Daoy (cell line): ENCODE measurements around the gene CLK4. TPM values are rescaled to one million over a fixed set of nuclear protein-coding genes. Genes with fewer than 3 reads are reported as not detected.
A peak's percentile ranks its signal among the peaks of the same experiment; 100 is the strongest.

Experiments
- DNase-seq: peaks from one replicate; pipeline ENCODE4 v3.0.0-alpha.2; 2015; ENCODE audit warnings: low read depth
- total RNA-seq: library from RNA; depleted of rRNA; stranded (reverse); fragments of >200 nt; shearing (Covaris generic); gene quantifications from 2 replicates; pipeline ENCODE4 v1.2.3, GENCODE V29; 2014

CLK4 gene
- total RNA-seq, 1 experiment from 2014 or later: 9.8 TPM

- peak; percentile 58 for DNase-seq
Observed at GRCh38 chr5:178587763-178588611, 38.9 kb downstream of the CLK4 start.

GRCh38 chr5:178586396-178586795, 40.5 kb downstream of the CLK4 start:
- no peak for DNase-seq

GRCh38 chr5:178585421-178585820, 41.4 kb downstream of the CLK4 start:
- DNase-seq: peak; percentile 76

GRCh38 chr5:178583279-178583678, 43.6 kb downstream of the CLK4 start:
- DNase-seq: no peak

- DNase-seq: no peak
Observed at GRCh38 chr5:178582291-178582690, 44.6 kb downstream of the CLK4 start.

GRCh38 chr5:178581621-178582020, 45.2 kb downstream of the CLK4 start:
- no peak for DNase-seq

- DNase-seq: no peak
Observed at GRCh38 chr5:178580271-178580955, 46.4 kb downstream of the CLK4 start.

GRCh38 chr5:178577944-178578343, 48.9 kb downstream of the CLK4 start:
- DNase-seq: no peak

- DNase-seq: no peak
Observed at GRCh38 chr5:178577376-178577839, 49.4 kb downstream of the CLK4 start.

- peak; percentile 39 for DNase-seq
Observed at GRCh38 chr5:178576591-178577351, 50.1 kb downstream of the CLK4 start.

- DNase-seq: no peak
Observed at GRCh38 chr5:178573216-178573615, 53.6 kb downstream of the CLK4 start.

- DNase-seq: no peak
Observed at GRCh38 chr5:178572617-178573016, 54.2 kb downstream of the CLK4 start.

- DNase-seq: peak; percentile 71
Observed at GRCh38 chr5:178569485-178569884, 57.4 kb downstream of the CLK4 start.

- DNase-seq: no peak
Observed at GRCh38 chr5:178564811-178565550, 61.9 kb downstream of the CLK4 start.

GRCh38 chr5:178564397-178564796, 62.5 kb downstream of the CLK4 start:
- no peak for DNase-seq

- DNase-seq: peak; percentile 38
Observed at GRCh38 chr5:178563621-178564020, 63.2 kb downstream of the CLK4 start.

GRCh38 chr5:178561746-178562264, 65.0 kb downstream of the CLK4 start:
- no peak for DNase-seq

GRCh38 chr5:178560911-178561310, 65.9 kb downstream of the CLK4 start:
- no peak for DNase-seq

GRCh38 chr5:178557416-178557815, 69.4 kb downstream of the CLK4 start:
- no peak for DNase-seq

GRCh38 chr5:178555771-178556211, 71.1 kb downstream of the CLK4 start:
- DNase-seq: no peak

- no peak for DNase-seq
Observed at GRCh38 chr5:178555005-178555404, 71.8 kb downstream of the CLK4 start.
